ENCODE measurements around the gene GRIN2A. TPM values are rescaled to one million over a fixed set of nuclear protein-coding genes. Genes with fewer than 3 reads are reported as not detected.

GRIN2A gene
- total and polyA plus RNA-seq, 2 donors (not counting 1 experiment from before 2014, with no cell fraction given), result 0.44 TPM; not detected in 1

GRCh38 chr16:9780831-9781230 is 401.4 kb downstream of the GRIN2A start:
- Histone ChIP-seq H3K36me3 (replicated peaks in 1 of 2; ENCODE audit: control extremely low read depth in 1 of 2, control insufficient read depth in 1 of 2, extremely low read depth in 1 of 2, insufficient read depth in 2 of 2, low read length in 1 of 2) (no peaks in the 10 kb centered on the region), H3K9ac (ENCODE audit: low read length) (no peak overlapping the region), H3K9me3 (ENCODE audit: control extremely low read depth in 1 of 3, control insufficient read depth in 2 of 3, insufficient read depth in 1 of 3, low read length in 2 of 3) (no peaks in the 10 kb centered on the region), H4K20me1 (ENCODE audit: control insufficient read depth, insufficient read depth, low read length, poor library complexity, severe bottlenecking) (no peaks in the 10 kb centered on the region), H3K27me3 (replicated peaks in 1 of 4; ENCODE audit: control extremely low read depth in 1 of 4, control insufficient read depth in 3 of 4, insufficient read depth in 4 of 4, low read length in 3 of 4) (no peaks in the 10 kb centered on the region), H3K27ac (ENCODE audit: low read length in 2 of 2) (no peak overlapping the region), H3K4me3 (ENCODE audit: control extremely low read depth in 1 of 5, extremely low read depth in 1 of 5, insufficient read depth in 1 of 5, low read depth in 2 of 5, low read length in 4 of 5) (no peak overlapping the region), H3K4me1 (ENCODE audit: control insufficient read depth in 2 of 2, insufficient read depth in 2 of 2, low read length in 2 of 2) (no peaks in the 10 kb centered on the region), H3K79me2 (ENCODE audit: control insufficient read depth, insufficient read depth, low read length) (no peaks in the 10 kb centered on the region), H2AFZ (ENCODE audit: insufficient read depth, low read depth, low read length, poor library complexity, severe bottlenecking) (no peak overlapping the region), H3K4me2 (replicated peaks; ENCODE audit: low read depth, low read length, poor library complexity, severe bottlenecking) (no peak overlapping the region)
- ChIA-PET POLR2A (no interaction called here), CTCF (no interaction called here)
- intact Hi-C loops (cut with micrococcal nuclease), result no loop called here
- no peak for DNase-seq
- ATAC-seq (ENCODE audit: low read depth), result no peak
- TF ChIP-seq CTCF (IDR thresholded peaks at IDR 0.05) (no peak), EZH2 (IDR thresholded peaks at IDR 0.05; ENCODE audit: borderline replicate concordance, insufficient read depth, low read depth, low read length, poor library complexity, severe bottlenecking) (no peak)
- H3K4me1 Mint-ChIP-seq, result no peaks in the 10 kb centered on the region
- no peak overlapping the region for H3K4me3 Mint-ChIP-seq
- H3K27ac Mint-ChIP-seq, result no peak overlapping the region
- H3K27me3 Mint-ChIP-seq, result peaks cover 12% of the 10 kb centered on the region
- no CpG with 5 or more reads among the region's 4 CpGs for WGBS (ENCODE audit: insufficient coverage)
- no peaks in the 10 kb centered on the region for H3K9me3 Mint-ChIP-seq (ENCODE audit: insufficient read depth)

GRCh38 chr16:9778849-9779248 is 403.4 kb downstream of the GRIN2A start:
- Histone ChIP-seq H3K36me3 (replicated peaks in 1 of 2; ENCODE audit: control extremely low read depth in 1 of 2, control insufficient read depth in 1 of 2, extremely low read depth in 1 of 2, insufficient read depth in 2 of 2, low read length in 1 of 2) (no peaks in the 10 kb centered on the region), H3K27me3 (replicated peaks in 1 of 4; ENCODE audit: control extremely low read depth in 1 of 4, control insufficient read depth in 3 of 4, insufficient read depth in 4 of 4, low read length in 3 of 4) (no peaks in the 10 kb centered on the region), H3K9me3 (ENCODE audit: control extremely low read depth in 1 of 3, control insufficient read depth in 2 of 3, insufficient read depth in 1 of 3, low read length in 2 of 3) (no peaks in the 10 kb centered on the region), H3K9ac (ENCODE audit: low read length) (no peak overlapping the region), H4K20me1 (ENCODE audit: control insufficient read depth, insufficient read depth, low read length, poor library complexity, severe bottlenecking) (no peaks in the 10 kb centered on the region), H3K4me3 (ENCODE audit: control extremely low read depth in 1 of 5, extremely low read depth in 1 of 5, insufficient read depth in 1 of 5, low read depth in 2 of 5, low read length in 4 of 5) (no peak overlapping the region), H3K27ac (ENCODE audit: low read length in 2 of 2) (no peak overlapping the region), H2AFZ (ENCODE audit: insufficient read depth, low read depth, low read length, poor library complexity, severe bottlenecking) (no peak overlapping the region), H3K4me1 (ENCODE audit: control insufficient read depth in 2 of 2, insufficient read depth in 2 of 2, low read length in 2 of 2) (no peaks in the 10 kb centered on the region), H3K4me2 (replicated peaks; ENCODE audit: low read depth, low read length, poor library complexity, severe bottlenecking) (no peak overlapping the region), H3K79me2 (ENCODE audit: control insufficient read depth, insufficient read depth, low read length) (no peaks in the 10 kb centered on the region)
- no peak overlapping the region for H3K27ac Mint-ChIP-seq
- no peak for ATAC-seq (ENCODE audit: low read depth)
- H3K4me3 Mint-ChIP-seq, result no peak overlapping the region
- DNase-seq, result no peak
- intact Hi-C loops (cut with micrococcal nuclease), result no loop called here
- 90% methylated on average over 5 of the region's 5 CpGs for WGBS (ENCODE audit: insufficient coverage)
- peaks cover 15% of the 10 kb centered on the region for H3K27me3 Mint-ChIP-seq
- CTCF ChIA-PET, result interaction anchor here (0.6 kb wide), 1 partner anchor 161 kb away, joined by 3 read pairs; no protein-coding TSS in a partner anchor
- POLR2A ChIA-PET, result no interaction called here
- no peaks in the 10 kb centered on the region for H3K4me1 Mint-ChIP-seq
- TF ChIP-seq EZH2 (IDR thresholded peaks at IDR 0.05; ENCODE audit: borderline replicate concordance, insufficient read depth, low read depth, low read length, poor library complexity, severe bottlenecking), result no peak
- TF ChIP-seq CTCF (IDR thresholded peaks at IDR 0.05), result no peak
- no peaks in the 10 kb centered on the region for H3K9me3 Mint-ChIP-seq (ENCODE audit: insufficient read depth)
